ENCODE measurements around the gene ALPG. TPM values are rescaled to one million over a fixed set of nuclear protein-coding genes. Genes with fewer than 3 reads are reported as not detected.
"Not testable (repeated sequence)": the region's sequence is repeated elsewhere in the genome, so short reads cannot be mapped to it uniquely, and the experiment has no call there.

ALPG gene
- total and polyA plus RNA-seq, 2 of the 4 experiments (the other 2 are of a cell fraction): not detected

DNA sequence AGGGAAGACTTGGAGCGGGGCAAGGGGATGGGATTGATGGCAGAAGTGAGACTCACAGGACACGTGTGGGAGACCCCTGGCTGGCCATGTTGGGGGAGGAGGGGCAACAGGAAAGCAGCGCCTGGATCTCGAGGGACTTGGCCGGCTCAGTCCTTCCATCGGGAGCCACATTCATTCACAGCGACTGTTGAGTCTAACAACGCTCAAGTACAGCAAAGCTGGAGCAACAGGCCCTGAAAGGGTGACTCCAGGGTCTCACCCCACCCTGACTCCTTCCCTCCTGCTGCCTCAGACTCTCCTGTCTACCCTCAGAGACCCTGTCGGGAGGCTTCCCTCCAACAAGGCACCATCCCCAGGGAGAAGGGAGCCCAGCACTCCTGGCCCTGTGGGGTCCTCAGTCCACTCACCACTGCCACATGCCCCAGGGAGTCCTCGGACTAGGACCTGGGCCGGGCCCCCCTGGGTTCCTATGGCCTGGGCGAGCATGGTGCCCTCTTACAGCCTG, 34.6 kb downstream of the ALPG start:
- POLR2A ChIA-PET (ENCODE audit: unreplicated experiment): no interaction called here
- in situ Hi-C loops (cut with MboI; ENCODE audit: low sequenced_read_pairs): no loop called here
- Histone ChIP-seq H3K18ac (ENCODE audit: low read depth, low read length) (no peak overlapping the region), H3K4me1 (ENCODE audit: control insufficient read depth, insufficient read depth, low read length) (no peaks in the 10 kb centered on the region), H3K14ac (replicated peaks; ENCODE audit: low read depth, low read length) (no peak overlapping the region), H3K36me3 (ENCODE audit: control insufficient read depth, insufficient read depth, low read length) (no peaks in the 10 kb centered on the region), H3K23ac (ENCODE audit: low read depth, low read length) (no peak overlapping the region), H3K56ac (ENCODE audit: extremely low read depth, insufficient read depth, low read length) (no peak overlapping the region), H3K9me3 (ENCODE audit: control insufficient read depth, insufficient read depth, low read length) (no peaks in the 10 kb centered on the region), H2BK5ac (ENCODE audit: low read depth, low read length, poor library complexity, severe bottlenecking) (no peak overlapping the region), H2BK120ac (ENCODE audit: low read depth, low read length) (no peak overlapping the region), H2AK9ac (replicated peaks; ENCODE audit: low read depth, low read length, poor library complexity) (no peak overlapping the region), H2AFZ (replicated peaks; ENCODE audit: low read length, poor library complexity) (no peak overlapping the region), H4K5ac (ENCODE audit: low read depth, low read length) (no peak overlapping the region), H2BK15ac (ENCODE audit: low read depth, low read length) (no peak overlapping the region), H3K4ac (ENCODE audit: low read depth, low read length) (no peak overlapping the region), H3K27ac (ENCODE audit: insufficient read depth, low read length) (no peak overlapping the region), H2AK5ac (ENCODE audit: low read depth, low read length) (no peak overlapping the region), H3K9ac (ENCODE audit: low read depth, low read length) (no peak overlapping the region), H4K91ac (ENCODE audit: insufficient read depth, low read depth, low read length) (no peak overlapping the region), H4K20me1 (ENCODE audit: insufficient read depth, low read length) (no peaks in the 10 kb centered on the region), H3K4me3 (ENCODE audit: insufficient read depth, low read depth, low read length) (no peak overlapping the region), H4K8ac (ENCODE audit: low read depth in 2 of 2, low read length in 2 of 2) (no peak overlapping the region), H2BK20ac (ENCODE audit: low read depth, low read length) (no peak overlapping the region), H3K4me2 (ENCODE audit: low read depth, low read length) (no peak overlapping the region), H3K79me1 (ENCODE audit: low read depth in 1 of 2, low read length in 2 of 2) (no peaks in the 10 kb centered on the region), H3K27me3 (ENCODE audit: control insufficient read depth, insufficient read depth, low read length) (peaks cover 21% of the 10 kb centered on the region), H3K9me1 (ENCODE audit: insufficient read depth, low read length) (no peaks in the 10 kb centered on the region)
- no TSS peak for BruUV-seq (replicated peaks)
- intact Hi-C loops (cut with micrococcal nuclease): loop anchor here (5.0 kb wide), 2 partner anchors 114 to 299 kb away; no protein-coding TSS in a partner anchor
- TF ChIP-seq CHD1 (IDR thresholded peaks at IDR 0.05; ENCODE audit: low read depth, low read length) (no peak), MXI1 (IDR thresholded peaks at IDR 0.05; ENCODE audit: borderline replicate concordance, low read depth, low read length) (no peak), ELK1 (IDR thresholded peaks at IDR 0.05; ENCODE audit: borderline replicate concordance, low read depth, low read length) (no peak)
- DNase-seq (no peak), ATAC-seq (ENCODE audit: low read depth) (no peak)
- CTCF ChIA-PET: no interaction called here
- WGBS, 2 experiments (ENCODE audit: extremely low coverage in 2 of 2, insufficient read length in 1 of 2): 80% methylated on average over 8 of the region's 12 CpGs; no CpG with 5 or more reads in 1 of the 2 experiments
- dilution Hi-C loops (cut with HindIII; ENCODE audit: low sequenced_read_pairs, unreplicated experiment): no loop called here

DNA sequence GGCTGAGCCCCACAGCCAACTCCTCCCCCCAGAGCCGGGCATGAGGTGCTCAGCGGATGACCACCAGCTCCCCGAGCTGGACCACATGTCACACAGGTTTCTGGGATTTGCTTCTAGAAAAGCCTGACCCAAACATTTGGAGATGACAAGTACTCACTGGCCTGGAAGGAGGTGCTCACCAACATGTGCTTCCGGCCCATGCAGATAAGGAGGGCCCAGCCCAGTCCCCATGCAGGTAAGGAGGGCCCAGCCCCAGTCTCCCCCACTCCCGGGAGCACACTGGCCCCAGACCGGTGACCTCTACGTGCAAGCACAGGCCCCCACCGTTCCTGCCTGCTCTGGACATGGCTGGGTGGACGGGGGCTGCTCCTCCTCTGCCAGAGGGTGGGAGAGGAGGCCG, 35.3 kb downstream of the ALPG start:
- H3K4me2 ChIP-seq (ENCODE audit: low read depth, low read length); H2BK120ac ChIP-seq (ENCODE audit: low read depth, low read length); H3K79me1 ChIP-seq (ENCODE audit: low read depth in 1 of 2, low read length in 2 of 2); H3K9me1 ChIP-seq (ENCODE audit: insufficient read depth, low read length); H2AK5ac ChIP-seq (ENCODE audit: low read depth, low read length); H4K20me1 ChIP-seq (ENCODE audit: insufficient read depth, low read length); H3K9me3 ChIP-seq (ENCODE audit: control insufficient read depth, insufficient read depth, low read length); H3K9ac ChIP-seq (ENCODE audit: low read depth, low read length); H4K91ac ChIP-seq (ENCODE audit: insufficient read depth, low read depth, low read length); dilution Hi-C loops (cut with HindIII; ENCODE audit: low sequenced_read_pairs, unreplicated experiment); in situ Hi-C loops (cut with MboI; ENCODE audit: low sequenced_read_pairs); H3K18ac ChIP-seq (ENCODE audit: low read depth, low read length); POLR2A ChIA-PET (ENCODE audit: unreplicated experiment); H3K36me3 ChIP-seq (ENCODE audit: control insufficient read depth, insufficient read depth, low read length); H3K56ac ChIP-seq (ENCODE audit: extremely low read depth, insufficient read depth, low read length); H3K4me1 ChIP-seq (ENCODE audit: control insufficient read depth, insufficient read depth, low read length); H3K14ac ChIP-seq (replicated peaks; ENCODE audit: low read depth, low read length); H2BK20ac ChIP-seq (ENCODE audit: low read depth, low read length); CTCF ChIA-PET; ATAC-seq (ENCODE audit: low read depth); H3K23ac ChIP-seq (ENCODE audit: low read depth, low read length); BruUV-seq (replicated peaks); H3K4me3 ChIP-seq (ENCODE audit: insufficient read depth, low read depth, low read length); H4K8ac ChIP-seq (ENCODE audit: low read depth in 2 of 2, low read length in 2 of 2); H2AK9ac ChIP-seq (replicated peaks; ENCODE audit: low read depth, low read length, poor library complexity); H4K5ac ChIP-seq (ENCODE audit: low read depth, low read length); H2BK15ac ChIP-seq (ENCODE audit: low read depth, low read length); H3K4ac ChIP-seq (ENCODE audit: low read depth, low read length); H3K27ac ChIP-seq (ENCODE audit: insufficient read depth, low read length); H2AFZ ChIP-seq (replicated peaks; ENCODE audit: low read length, poor library complexity); DNase-seq; H2BK5ac ChIP-seq (ENCODE audit: low read depth, low read length, poor library complexity, severe bottlenecking): not testable (repeated sequence)
- 40% methylated on average over 1 of the region's 10 CpGs; no CpG with 5 or more reads in 1 of the 2 experiments for WGBS, 2 experiments (ENCODE audit: extremely low coverage in 2 of 2, insufficient read length in 1 of 2)
- intact Hi-C loops (cut with micrococcal nuclease): loop anchor here (5.0 kb wide), 2 partner anchors 115 to 300 kb away; no protein-coding TSS in a partner anchor
- H3K27me3 ChIP-seq (ENCODE audit: control insufficient read depth, insufficient read depth, low read length): peaks cover 17% of the 10 kb centered on the region
